PFSK-1 (cell line): Measurements from ENCODE around the gene CNPY4.

Source experiments
- FOXP2 ChIP-seq: optimal IDR thresholded peaks from 2 replicates; pipeline ENCODE3; 2011; ENCODE audit warnings: borderline replicate concordance, control low read depth, inconsistent platforms; ENCODE audit not compliant: insufficient read depth; ENCODE audit errors: extremely low read length, extremely low read depth
- POLR2AphosphoS5 ChIP-seq: IDR thresholded peaks from 2 replicates; pipeline ENCODE4 v1.6.1; 2012; ENCODE audit warnings: low read depth, mild to moderate bottlenecking, control low read depth, low read length, moderate library complexity
- SIN3A ChIP-seq: IDR thresholded peaks from 2 replicates; pipeline ENCODE4 v1.6.1; 2012; ENCODE audit warnings: mild to moderate bottlenecking, low read length, moderate library complexity, borderline replicate concordance; ENCODE audit not compliant: insufficient read depth
- TAF1 ChIP-seq: IDR thresholded peaks from 2 replicates; pipeline ENCODE4 v1.6.1; 2012; ENCODE audit warnings: low read length, control low read depth, borderline replicate concordance; ENCODE audit not compliant: insufficient read depth
- TF ChIP-seq, protein P1 (sequence below), 2 experiments: IDR thresholded peaks; 2 replicates each; pipeline versions ENCODE4 v1.6.1 to v1.8.0; 2011 to 2012; ENCODE audit warnings: low read depth in 2 of 2, low read length in 2 of 2, control low read depth in 1 of 2, inconsistent platforms in 1 of 2, mild to moderate bottlenecking in 1 of 2, moderate library complexity in 1 of 2; ENCODE audit not compliant: insufficient read depth in 1 of 2

CNPY4 gene

DNA sequence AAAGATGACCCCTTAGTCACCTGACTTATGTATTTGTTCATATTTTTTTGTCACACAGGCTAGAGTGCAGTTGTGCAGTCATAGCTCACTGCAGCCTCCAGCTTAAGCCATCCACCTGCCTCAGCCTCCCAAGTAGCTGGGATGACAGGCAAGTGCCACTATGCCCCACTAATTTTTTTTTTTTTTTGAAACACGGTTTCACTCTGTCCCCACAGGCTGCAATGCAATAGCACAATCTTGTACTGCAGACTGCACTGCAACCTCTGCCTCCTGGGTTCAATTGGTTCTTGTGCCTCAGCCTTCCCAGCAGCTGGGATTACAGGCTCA, 9.2 kb downstream of the CNPY4 start:
- TF ChIP-seq POLR2AphosphoS5, result no peak

DNA sequence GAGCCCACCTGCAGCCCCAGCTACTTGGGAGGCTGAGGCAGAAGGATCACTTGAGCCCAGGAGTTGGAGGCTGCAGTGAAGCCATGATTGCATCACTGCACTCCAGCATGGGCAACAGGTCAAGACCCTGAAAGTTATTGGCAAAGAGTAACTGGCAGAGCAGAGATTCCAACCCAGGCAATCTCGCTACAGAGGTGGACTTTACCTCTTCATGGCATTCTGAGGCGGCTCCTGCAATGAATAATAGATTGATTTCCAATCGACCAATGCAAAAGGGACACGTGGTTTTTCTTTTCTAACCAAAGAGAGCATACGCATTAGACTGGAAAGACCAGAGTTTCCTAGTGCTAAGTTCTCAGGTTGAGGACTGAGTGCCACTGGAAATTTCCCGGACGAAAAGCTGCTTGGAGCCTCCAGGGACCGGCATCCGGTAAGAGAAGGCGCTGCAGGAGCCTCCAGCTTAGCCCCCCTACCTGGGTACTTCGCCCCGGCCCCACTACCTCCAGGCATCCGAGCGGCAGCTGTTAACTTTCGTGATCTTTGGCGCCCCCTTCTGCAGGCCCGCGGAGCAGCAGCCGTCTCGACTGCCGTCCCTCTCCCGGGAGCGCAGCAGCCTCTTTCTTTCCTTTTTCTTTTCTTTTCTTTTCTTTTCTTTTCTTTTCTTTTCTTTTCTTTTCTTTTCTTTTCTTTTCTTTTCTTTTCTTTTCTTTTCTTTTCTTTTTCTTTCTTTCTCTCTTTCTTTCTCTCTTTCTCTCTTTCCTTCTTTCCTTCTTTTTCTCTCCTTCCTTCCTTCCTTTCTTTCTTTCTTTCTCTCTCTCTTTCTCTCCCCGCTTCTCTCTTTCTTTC, 11.4 kb downstream of the CNPY4 start:
- TF ChIP-seq, protein P1, sequence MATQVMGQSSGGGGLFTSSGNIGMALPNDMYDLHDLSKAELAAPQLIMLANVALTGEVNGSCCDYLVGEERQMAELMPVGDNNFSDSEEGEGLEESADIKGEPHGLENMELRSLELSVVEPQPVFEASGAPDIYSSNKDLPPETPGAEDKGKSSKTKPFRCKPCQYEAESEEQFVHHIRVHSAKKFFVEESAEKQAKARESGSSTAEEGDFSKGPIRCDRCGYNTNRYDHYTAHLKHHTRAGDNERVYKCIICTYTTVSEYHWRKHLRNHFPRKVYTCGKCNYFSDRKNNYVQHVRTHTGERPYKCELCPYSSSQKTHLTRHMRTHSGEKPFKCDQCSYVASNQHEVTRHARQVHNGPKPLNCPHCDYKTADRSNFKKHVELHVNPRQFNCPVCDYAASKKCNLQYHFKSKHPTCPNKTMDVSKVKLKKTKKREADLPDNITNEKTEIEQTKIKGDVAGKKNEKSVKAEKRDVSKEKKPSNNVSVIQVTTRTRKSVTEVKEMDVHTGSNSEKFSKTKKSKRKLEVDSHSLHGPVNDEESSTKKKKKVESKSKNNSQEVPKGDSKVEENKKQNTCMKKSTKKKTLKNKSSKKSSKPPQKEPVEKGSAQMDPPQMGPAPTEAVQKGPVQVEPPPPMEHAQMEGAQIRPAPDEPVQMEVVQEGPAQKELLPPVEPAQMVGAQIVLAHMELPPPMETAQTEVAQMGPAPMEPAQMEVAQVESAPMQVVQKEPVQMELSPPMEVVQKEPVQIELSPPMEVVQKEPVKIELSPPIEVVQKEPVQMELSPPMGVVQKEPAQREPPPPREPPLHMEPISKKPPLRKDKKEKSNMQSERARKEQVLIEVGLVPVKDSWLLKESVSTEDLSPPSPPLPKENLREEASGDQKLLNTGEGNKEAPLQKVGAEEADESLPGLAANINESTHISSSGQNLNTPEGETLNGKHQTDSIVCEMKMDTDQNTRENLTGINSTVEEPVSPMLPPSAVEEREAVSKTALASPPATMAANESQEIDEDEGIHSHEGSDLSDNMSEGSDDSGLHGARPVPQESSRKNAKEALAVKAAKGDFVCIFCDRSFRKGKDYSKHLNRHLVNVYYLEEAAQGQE (IDR thresholded peaks at IDR 0.05; ENCODE audit: insufficient read depth in 1 of 2, low read depth in 2 of 2, low read length in 2 of 2), result no peak
- TF ChIP-seq TAF1, result no peak

DNA sequence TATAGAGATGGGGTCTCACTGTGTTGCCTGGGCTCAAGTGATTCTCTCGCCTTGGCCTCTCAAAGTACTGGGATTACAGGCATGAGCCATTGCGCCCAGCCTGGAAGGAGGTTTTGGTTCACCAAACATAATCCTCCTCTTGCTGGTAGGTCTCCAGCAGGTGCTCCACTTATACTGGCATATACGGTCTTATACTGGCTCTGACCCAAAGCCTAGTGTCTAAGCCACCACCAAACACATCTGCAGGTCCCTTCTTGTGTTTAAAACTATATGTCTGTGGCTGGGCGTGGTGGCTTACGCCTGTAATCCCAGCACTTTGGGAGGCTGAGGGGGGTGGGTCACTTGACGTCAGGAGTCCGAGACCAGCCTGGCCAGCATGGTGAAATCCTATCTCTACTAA, 12.7 kb downstream of the CNPY4 start:
- TF ChIP-seq FOXP2 (no peak), TAF1 (no peak), POLR2AphosphoS5 (no peak), SIN3A (no peak)
- TF ChIP-seq, protein P1 (IDR thresholded peaks at IDR 0.05; ENCODE audit: insufficient read depth in 1 of 2, low read depth in 2 of 2, low read length in 2 of 2), result no peak

DNA sequence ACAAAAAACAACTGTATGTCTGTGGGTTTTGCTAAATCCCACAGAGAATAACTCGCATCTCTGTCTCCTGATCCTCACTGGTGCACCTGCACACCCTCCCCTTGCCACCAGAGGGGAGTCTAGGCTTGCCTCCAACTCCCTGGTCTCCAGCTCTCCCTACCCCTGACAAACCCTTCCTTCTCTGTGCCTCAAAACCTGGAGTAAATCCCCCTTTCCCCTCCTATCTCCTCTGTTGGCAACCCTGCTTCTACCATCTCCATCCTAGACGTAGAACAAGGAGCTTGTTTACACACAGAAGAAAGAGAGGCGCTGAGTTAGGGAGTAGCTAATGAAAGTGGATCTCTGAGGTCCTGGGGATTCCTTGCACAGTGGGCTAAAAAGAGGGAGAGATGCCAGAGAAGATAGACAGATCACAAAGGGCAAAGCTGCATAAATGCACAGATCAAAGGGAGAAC, 13.3 kb downstream of the CNPY4 start:
- TF ChIP-seq FOXP2 (no peak), POLR2AphosphoS5 (no peak), SIN3A (no peak), TAF1 (no peak)
- TF ChIP-seq, protein P1 (IDR thresholded peaks at IDR 0.05; ENCODE audit: insufficient read depth in 1 of 2, low read depth in 2 of 2, low read length in 2 of 2), result no peak

DNA sequence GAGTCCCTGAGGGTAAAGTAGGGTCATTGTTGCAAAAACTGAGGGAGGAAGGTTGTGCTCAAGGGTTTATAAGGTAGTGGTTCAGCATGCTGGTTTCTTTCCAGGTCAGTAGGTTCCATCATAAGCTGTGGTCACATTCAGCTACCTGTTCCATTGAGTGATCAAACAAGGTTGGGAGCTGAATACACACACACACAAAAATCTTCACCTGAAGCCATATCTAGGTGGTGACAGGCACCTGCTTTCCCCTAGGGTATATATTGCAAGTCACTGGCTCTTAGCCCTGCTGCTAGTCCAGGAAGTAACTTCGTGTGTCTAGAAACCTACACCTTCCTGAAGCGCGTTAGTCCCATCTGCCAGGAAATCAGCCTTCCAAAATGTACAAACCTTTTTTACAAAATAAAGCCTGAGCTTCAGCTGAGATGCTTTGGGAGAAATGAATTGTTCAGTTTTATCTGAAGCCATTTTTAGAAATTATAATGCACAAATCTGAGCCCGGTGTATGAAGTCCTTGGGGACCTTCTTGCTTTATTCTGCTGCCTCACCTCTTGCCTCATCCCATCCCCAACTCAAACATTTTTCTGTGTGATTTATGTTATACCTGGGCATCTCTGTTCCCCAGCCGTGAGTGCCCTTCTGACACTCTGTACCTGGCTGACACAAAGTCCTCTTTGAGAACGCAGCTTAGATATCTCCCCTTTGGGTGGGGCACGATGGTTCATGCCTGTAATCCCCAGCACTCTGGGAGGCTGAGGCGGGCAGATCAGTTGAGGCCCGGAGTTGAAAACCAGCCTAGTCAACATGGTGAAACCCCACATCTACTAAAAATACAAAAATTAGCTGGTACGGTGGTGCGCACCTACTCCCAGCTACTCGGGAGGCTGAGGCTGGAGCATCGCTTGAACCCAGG, 18.7 kb downstream of the CNPY4 start:
- TF ChIP-seq, protein P1 (IDR thresholded peaks at IDR 0.05; ENCODE audit: insufficient read depth in 1 of 2, low read depth in 2 of 2, low read length in 2 of 2), result no peak
- TF ChIP-seq POLR2AphosphoS5, result no peak
- TF ChIP-seq SIN3A, result no peak
- TF ChIP-seq TAF1, result no peak
- no peak for TF ChIP-seq FOXP2
